ENCODE data around the gene KCNJ16. TPM values are rescaled to one million over a fixed set of nuclear protein-coding genes. Genes with fewer than 3 reads are reported as not detected.

The KCNJ16 gene
- total RNA-seq, 1 donor from 2014 or later, result 0.12 TPM

GRCh38 chr17:70132505-70132904 lies 57.5 kb downstream of the KCNJ16 start:
- Mint-ChIP-seq H3K4me1 (peaks cover 24% of the 10 kb centered on the region), H3K27ac (ENCODE audit: unreplicated experiment) (no peak overlapping the region), H3K9me3 (peaks cover 8% of the 10 kb centered on the region)

GRCh38 chr17:70134042-70134441 lies 59.0 kb downstream of the KCNJ16 start:
- no peak for TF ChIP-seq CTCF (conservative IDR thresholded peaks at IDR 0.05)
- no peak overlapping the region for H3K27ac Mint-ChIP-seq (ENCODE audit: unreplicated experiment)

More at GRCh38 chr17:70132505-70132904, 57.5 kb downstream of the KCNJ16 start:
- no peaks in the 10 kb centered on the region for H3K27me3 Mint-ChIP-seq (ENCODE audit: low read depth)
- no peak for DNase-seq (ENCODE audit: low read depth, low spot score)
- H3K36me3 Mint-ChIP-seq (ENCODE audit: low read depth), result peaks cover 5% of the 10 kb centered on the region
- no peak for TF ChIP-seq CTCF (conservative IDR thresholded peaks at IDR 0.05)
- no peak overlapping the region for H3K4me3 Mint-ChIP-seq

GRCh38 chr17:70134777-70135176 lies 59.8 kb downstream of the KCNJ16 start:
- no peak overlapping the region for H3K27ac Mint-ChIP-seq (ENCODE audit: unreplicated experiment)
- H3K27me3 Mint-ChIP-seq (ENCODE audit: low read depth), result no peaks in the 10 kb centered on the region
- peaks cover 37% of the 10 kb centered on the region for H3K4me1 Mint-ChIP-seq
- no peak overlapping the region for H3K4me3 Mint-ChIP-seq
- no peak for TF ChIP-seq CTCF (conservative IDR thresholded peaks at IDR 0.05)
- no peaks in the 10 kb centered on the region for H3K36me3 Mint-ChIP-seq (ENCODE audit: low read depth)
- no peak for DNase-seq (ENCODE audit: low read depth, low spot score)
- H3K9me3 Mint-ChIP-seq, result peaks cover 3% of the 10 kb centered on the region

More at GRCh38 chr17:70134042-70134441, 59.0 kb downstream of the KCNJ16 start:
- Mint-ChIP-seq H3K4me1 (peaks cover 37% of the 10 kb centered on the region), H3K4me3 (no peak overlapping the region), H3K27me3 (ENCODE audit: low read depth) (no peaks in the 10 kb centered on the region), H3K36me3 (ENCODE audit: low read depth) (no peaks in the 10 kb centered on the region), H3K9me3 (peaks cover 3% of the 10 kb centered on the region)
- DNase-seq (ENCODE audit: low read depth, low spot score), result no peak

- Mint-ChIP-seq H3K9me3 (peaks cover 3% of the 10 kb centered on the region), H3K4me1 (peaks cover 24% of the 10 kb centered on the region), H3K36me3 (ENCODE audit: low read depth) (no peaks in the 10 kb centered on the region), H3K4me3 (no peak overlapping the region), H3K27ac (ENCODE audit: unreplicated experiment) (no peak overlapping the region), H3K27me3 (ENCODE audit: low read depth) (no peaks in the 10 kb centered on the region)
- no peak for TF ChIP-seq CTCF (conservative IDR thresholded peaks at IDR 0.05)
- DNase-seq (ENCODE audit: low read depth, low spot score), result no peak
Measured at GRCh38 chr17:70136131-70136530, 61.1 kb downstream of the KCNJ16 start.

- DNase-seq (ENCODE audit: low read depth, low spot score), result no peak
- TF ChIP-seq CTCF (conservative IDR thresholded peaks at IDR 0.05), result no peak
- Mint-ChIP-seq H3K4me1 (peaks cover 21% of the 10 kb centered on the region), H3K27ac (ENCODE audit: unreplicated experiment) (no peak overlapping the region), H3K9me3 (no peaks in the 10 kb centered on the region), H3K4me3 (no peak overlapping the region), H3K36me3 (ENCODE audit: low read depth) (no peaks in the 10 kb centered on the region), H3K27me3 (ENCODE audit: low read depth) (no peaks in the 10 kb centered on the region)
Measured at GRCh38 chr17:70137451-70138230, 62.6 kb downstream of the KCNJ16 start.

Data from neural crest cell (in vitro differentiated cells).